ENCODE data around the gene FBXL16. TPM values are rescaled to one million over a fixed set of nuclear protein-coding genes. Genes with fewer than 3 reads are reported as not detected.
A peak's percentile ranks its signal among the peaks of the same experiment; 100 is the strongest.

The FBXL16 gene
- total RNA-seq, 2 donors from 2014 or later, result 1.0 to 2.3 TPM

DNA sequence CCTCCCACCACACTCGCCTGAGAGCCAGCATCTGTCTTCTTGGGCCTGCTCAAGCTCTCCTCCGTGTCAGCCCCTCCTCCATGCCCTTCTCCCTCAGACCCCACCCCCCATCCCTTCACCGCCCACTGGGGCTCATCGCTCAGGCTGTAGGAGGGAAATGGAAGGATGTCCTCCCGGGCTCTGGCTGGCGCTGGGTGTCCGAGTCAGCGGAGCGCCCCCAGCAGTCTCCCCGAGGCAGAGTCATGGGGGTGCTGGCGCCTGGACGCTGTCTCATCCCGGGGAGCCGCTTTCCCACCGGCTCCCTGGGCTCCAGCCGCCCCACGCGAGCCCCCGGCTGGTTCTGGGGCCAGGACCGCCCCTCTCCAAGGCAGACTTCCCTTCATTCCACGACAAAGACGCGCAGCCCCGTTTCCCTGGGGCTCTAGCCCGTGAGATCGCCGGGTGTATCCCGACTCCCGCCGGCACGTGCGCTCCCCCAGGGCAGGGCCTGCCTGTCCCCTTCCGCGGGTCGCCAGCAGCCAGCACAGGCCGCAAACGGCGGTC, 14.9 kb upstream of the FBXL16 start:
- DNase-seq, result peak in 2 of 4 donors; percentile 40 to 44
- ATAC-seq, result peak; percentile 12
- H3K9me3 ChIP-seq, result no peaks in the 10 kb centered on the region
- H3K27ac ChIP-seq, result peak overlapping the region; percentile 64 to 89 (median 83)
- H3K4me3 ChIP-seq, result peak overlapping the region; percentile 34 to 53
- WGBS, 2 donors, result 0% methylated on average over 2 to 38 of the region's 38 CpGs
- no peaks in the 10 kb centered on the region for H3K27me3 ChIP-seq
- H3K36me3 ChIP-seq (replicated peaks in 1 of 2; ENCODE audit: insufficient read depth in 1 of 2, low read depth in 2 of 2), result no peaks in the 10 kb centered on the region
- intact Hi-C loops (cut with DNase I), result no loop called here
- peaks cover 60% of the 10 kb centered on the region for H3K4me1 ChIP-seq
- peak in 1 of 3 donors; percentile 50 for TF ChIP-seq POLR2A (IDR thresholded peaks at IDR 0.05)
- TF ChIP-seq, protein P1, sequence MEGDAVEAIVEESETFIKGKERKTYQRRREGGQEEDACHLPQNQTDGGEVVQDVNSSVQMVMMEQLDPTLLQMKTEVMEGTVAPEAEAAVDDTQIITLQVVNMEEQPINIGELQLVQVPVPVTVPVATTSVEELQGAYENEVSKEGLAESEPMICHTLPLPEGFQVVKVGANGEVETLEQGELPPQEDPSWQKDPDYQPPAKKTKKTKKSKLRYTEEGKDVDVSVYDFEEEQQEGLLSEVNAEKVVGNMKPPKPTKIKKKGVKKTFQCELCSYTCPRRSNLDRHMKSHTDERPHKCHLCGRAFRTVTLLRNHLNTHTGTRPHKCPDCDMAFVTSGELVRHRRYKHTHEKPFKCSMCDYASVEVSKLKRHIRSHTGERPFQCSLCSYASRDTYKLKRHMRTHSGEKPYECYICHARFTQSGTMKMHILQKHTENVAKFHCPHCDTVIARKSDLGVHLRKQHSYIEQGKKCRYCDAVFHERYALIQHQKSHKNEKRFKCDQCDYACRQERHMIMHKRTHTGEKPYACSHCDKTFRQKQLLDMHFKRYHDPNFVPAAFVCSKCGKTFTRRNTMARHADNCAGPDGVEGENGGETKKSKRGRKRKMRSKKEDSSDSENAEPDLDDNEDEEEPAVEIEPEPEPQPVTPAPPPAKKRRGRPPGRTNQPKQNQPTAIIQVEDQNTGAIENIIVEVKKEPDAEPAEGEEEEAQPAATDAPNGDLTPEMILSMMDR (IDR thresholded peaks at IDR 0.05), result no peak

DNA sequence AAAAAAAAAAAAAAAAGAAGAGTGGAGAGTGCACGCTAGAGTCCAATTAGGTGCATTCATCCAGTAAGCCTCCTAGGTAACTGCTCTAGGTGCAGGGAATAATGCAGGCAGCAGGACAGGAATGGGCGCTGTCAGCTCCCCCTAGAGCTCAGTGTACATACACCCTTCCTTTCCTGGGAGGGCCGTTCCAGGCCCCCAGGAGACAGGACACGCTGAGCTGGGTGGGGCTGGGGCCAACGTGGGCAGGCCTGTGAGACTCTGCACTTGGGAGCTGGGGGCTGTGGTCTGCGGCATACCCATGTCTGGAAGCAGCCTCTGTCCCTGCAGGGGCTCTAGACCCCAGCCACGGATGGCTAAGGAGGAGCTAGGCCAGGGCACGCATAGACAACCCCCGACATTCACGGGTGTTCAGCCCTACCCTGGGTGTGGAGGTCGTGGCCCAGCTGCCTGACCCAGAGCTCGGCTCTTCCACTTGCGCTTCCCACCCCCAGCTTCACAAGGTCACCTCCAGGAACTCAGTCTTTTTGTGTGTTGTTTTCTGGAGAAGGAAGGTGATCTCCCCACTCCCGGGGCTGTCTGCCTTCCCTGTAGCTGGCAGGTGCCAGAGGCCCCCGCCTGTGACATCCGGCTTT, 14.3 kb upstream of the FBXL16 start:
- H3K4me3 ChIP-seq, result peak overlapping the region; percentile 34 to 53
- H3K27ac ChIP-seq, result peak overlapping the region; percentile 64 to 89 (median 83)
- no peaks in the 10 kb centered on the region for H3K9me3 ChIP-seq
- TF ChIP-seq POLR2A (IDR thresholded peaks at IDR 0.05), result no peak
- TF ChIP-seq, protein P1 (IDR thresholded peaks at IDR 0.05), result peak in 1 of 7 experiments; percentile 7
- no peak for DNase-seq
- no peaks in the 10 kb centered on the region for H3K36me3 ChIP-seq (replicated peaks in 1 of 2; ENCODE audit: insufficient read depth in 1 of 2, low read depth in 2 of 2)
- no peaks in the 10 kb centered on the region for H3K27me3 ChIP-seq
- WGBS, 2 donors, result 7 to 9% methylated on average over 11 to 16 of the region's 16 CpGs
- no peak for ATAC-seq
- H3K4me1 ChIP-seq, result peaks cover 64% of the 10 kb centered on the region
- intact Hi-C loops (cut with DNase I), result no loop called here

DNA sequence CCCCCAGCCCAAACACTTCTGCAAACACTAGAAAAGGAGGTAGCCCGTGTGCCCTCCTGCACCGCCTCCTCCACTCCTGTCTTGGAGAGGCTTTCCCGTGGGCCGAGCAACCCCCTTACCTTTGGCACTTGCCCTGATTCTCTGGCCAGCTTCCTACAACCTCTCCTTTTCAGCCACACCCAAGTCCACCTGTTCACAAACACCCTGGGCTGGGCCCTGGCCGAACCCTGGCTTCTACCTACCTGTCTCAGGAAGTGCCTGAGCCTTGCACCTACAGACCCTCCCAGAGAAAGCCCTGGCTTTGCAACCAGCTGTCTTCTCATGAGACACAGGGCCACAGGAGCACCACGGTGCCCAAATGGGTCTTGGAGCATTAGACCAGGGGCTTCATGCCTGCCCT, 13.3 kb upstream of the FBXL16 start:
- ATAC-seq (no peak), DNase-seq (no peak)
- intact Hi-C loops (cut with DNase I), result no loop called here
- H3K36me3 ChIP-seq (replicated peaks in 1 of 2; ENCODE audit: insufficient read depth in 1 of 2, low read depth in 2 of 2), result no peaks in the 10 kb centered on the region
- TF ChIP-seq POLR2A (IDR thresholded peaks at IDR 0.05), result no peak
- TF ChIP-seq, protein P1 (IDR thresholded peaks at IDR 0.05), result no peak
- no peak overlapping the region for H3K27ac ChIP-seq
- peaks cover 72% of the 10 kb centered on the region for H3K4me1 ChIP-seq
- H3K27me3 ChIP-seq, result no peaks in the 10 kb centered on the region
- 70 to 81% methylated on average over 6 of the region's 6 CpGs for WGBS, 2 donors
- no peak overlapping the region for H3K4me3 ChIP-seq
- no peaks in the 10 kb centered on the region for H3K9me3 ChIP-seq

- WGBS, 2 donors, result 93 to 100% methylated on average over 1 to 9 of the region's 9 CpGs
- DNase-seq, result no peak
- no peak for ATAC-seq
- H3K9me3 ChIP-seq, result no peaks in the 10 kb centered on the region
- H3K27me3 ChIP-seq, result no peaks in the 10 kb centered on the region
- no peak overlapping the region for H3K4me3 ChIP-seq
- intact Hi-C loops (cut with DNase I), result no loop called here
- no peaks in the 10 kb centered on the region for H3K36me3 ChIP-seq (replicated peaks in 1 of 2; ENCODE audit: insufficient read depth in 1 of 2, low read depth in 2 of 2)
- TF ChIP-seq, protein P1 (IDR thresholded peaks at IDR 0.05), result no peak
- no peak for TF ChIP-seq POLR2A (IDR thresholded peaks at IDR 0.05)
- no peak overlapping the region for H3K27ac ChIP-seq
- H3K4me1 ChIP-seq, result peaks cover 72% of the 10 kb centered on the region
Measured at GRCh38 chr16:718389-718788, 12.8 kb upstream of the FBXL16 start.

Measured in body of pancreas (tissue), 4 donors.